ENCODE data around the gene RGS7BP.

Gene RGS7BP

DNA sequence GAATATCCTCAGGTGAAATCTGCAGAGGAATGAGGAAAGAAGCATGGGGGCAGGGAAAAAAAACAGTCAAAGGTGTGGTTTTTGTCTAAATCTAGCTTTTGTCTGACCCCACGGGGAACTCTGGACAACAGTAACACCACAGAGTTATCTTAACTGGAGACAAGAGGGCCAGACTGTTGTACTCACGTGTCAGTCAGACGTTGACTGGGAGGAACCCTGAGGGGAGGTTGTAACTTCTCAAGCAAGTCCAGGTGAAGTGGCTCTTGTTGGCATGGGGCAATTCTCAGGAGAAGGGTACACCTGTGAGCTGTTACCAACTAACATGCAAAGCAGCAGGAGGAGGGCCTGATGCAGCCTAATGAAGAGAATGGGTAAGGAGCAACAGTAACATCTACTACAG is 140.4 kb downstream of the RGS7BP start:
- H3K27ac ChIP-seq (ENCODE audit: low read depth, low read length), result no peak overlapping the region
- H3K4me1 ChIP-seq (ENCODE audit: control insufficient read depth in 5 of 5, insufficient read depth in 5 of 5, low read length in 5 of 5), result no peaks in the 10 kb centered on the region
- no peaks in the 10 kb centered on the region for H3K36me3 ChIP-seq (ENCODE audit: control insufficient read depth in 5 of 5, insufficient read depth in 5 of 5, low read length in 5 of 5)
- no peaks in the 10 kb centered on the region for H3K27me3 ChIP-seq (ENCODE audit: control insufficient read depth in 5 of 5, insufficient read depth in 4 of 5, low read length in 5 of 5)
- no peak overlapping the region for H3K9ac ChIP-seq (ENCODE audit: low read length in 5 of 5)
- no peak overlapping the region for H3K4me3 ChIP-seq (ENCODE audit: low read depth in 1 of 5, low read length in 5 of 5)
- H3K9me3 ChIP-seq (ENCODE audit: control insufficient read depth in 5 of 5, low read length in 5 of 5), result no peaks in the 10 kb centered on the region

DNA sequence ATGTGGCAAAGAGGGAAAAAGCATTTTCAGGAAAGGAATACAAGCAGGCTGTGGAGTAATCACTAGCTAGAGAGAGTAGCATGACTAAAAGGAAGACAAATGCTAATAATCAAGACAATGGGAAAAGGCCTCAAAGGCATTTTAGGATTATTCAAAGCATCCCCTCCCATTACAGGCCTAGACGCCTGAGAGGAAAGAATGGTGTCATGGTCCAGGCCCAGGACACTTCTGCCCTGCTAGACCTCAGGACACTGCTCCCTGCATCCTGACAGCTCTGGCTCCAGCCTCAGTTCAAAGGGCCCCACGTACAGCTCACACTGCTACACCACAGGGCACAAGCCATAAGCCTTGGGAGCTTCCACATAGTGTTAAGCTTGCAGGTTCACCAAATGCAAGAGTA is 143.7 kb downstream of the RGS7BP start:
- no peaks in the 10 kb centered on the region for H3K36me3 ChIP-seq (ENCODE audit: control insufficient read depth in 5 of 5, insufficient read depth in 5 of 5, low read length in 5 of 5)
- H3K4me3 ChIP-seq (ENCODE audit: low read depth in 1 of 5, low read length in 5 of 5), result no peak overlapping the region
- H3K9ac ChIP-seq (ENCODE audit: low read length in 5 of 5), result no peak overlapping the region
- H3K9me3 ChIP-seq (ENCODE audit: control insufficient read depth in 5 of 5, low read length in 5 of 5), result peaks cover 0 to 5% (median 0%) of the 10 kb centered on the region in 5 donors
- no peak overlapping the region for H3K27ac ChIP-seq (ENCODE audit: low read depth, low read length)
- no peaks in the 10 kb centered on the region for H3K4me1 ChIP-seq (ENCODE audit: control insufficient read depth in 5 of 5, insufficient read depth in 5 of 5, low read length in 5 of 5)
- H3K27me3 ChIP-seq (ENCODE audit: control insufficient read depth in 5 of 5, insufficient read depth in 4 of 5, low read length in 5 of 5), result no peaks in the 10 kb centered on the region

DNA sequence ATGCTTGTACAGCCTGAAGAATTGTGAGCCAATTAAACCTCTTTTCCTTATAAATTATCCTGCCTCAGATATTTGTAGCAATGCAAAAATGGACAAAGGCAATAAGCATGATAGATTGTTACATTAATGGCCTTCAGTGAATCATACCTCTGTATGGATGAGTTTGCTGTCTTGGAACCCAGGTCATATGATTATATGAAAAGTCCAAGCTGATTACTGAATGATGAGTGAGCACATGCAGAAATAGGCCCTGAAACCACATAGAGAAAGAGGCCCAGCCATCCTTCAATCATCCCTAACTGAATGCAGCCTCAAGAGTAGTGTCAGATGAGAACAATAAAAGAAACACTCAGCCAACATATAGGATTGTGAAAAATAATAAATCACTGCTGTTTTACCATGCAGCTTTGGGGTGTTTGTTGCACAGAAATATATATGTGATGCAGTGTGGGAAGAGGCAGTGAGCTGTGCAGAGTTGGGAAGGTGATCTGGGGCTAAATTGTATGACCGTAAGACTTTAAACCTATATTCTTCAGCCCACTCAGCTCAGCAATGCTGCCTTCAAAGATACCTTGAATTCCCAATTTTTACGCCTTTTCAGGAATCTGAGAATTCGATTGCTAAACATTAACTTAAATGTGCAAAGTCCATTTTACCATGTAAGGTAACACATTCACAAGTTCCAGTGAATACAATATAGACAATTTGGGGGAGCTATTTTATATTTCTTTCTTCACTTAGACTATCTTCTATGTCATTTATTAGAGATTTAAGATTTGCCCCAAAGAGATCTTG is 148.1 kb downstream of the RGS7BP start:
- Histone ChIP-seq H3K27me3 (ENCODE audit: control insufficient read depth in 5 of 5, insufficient read depth in 4 of 5, low read length in 5 of 5) (no peaks in the 10 kb centered on the region), H3K9ac (ENCODE audit: low read length in 5 of 5) (no peak overlapping the region), H3K4me3 (ENCODE audit: low read depth in 1 of 5, low read length in 5 of 5) (no peak overlapping the region), H3K27ac (ENCODE audit: low read depth, low read length) (no peak overlapping the region), H3K9me3 (ENCODE audit: control insufficient read depth in 5 of 5, low read length in 5 of 5) (peaks cover 0 to 7% (median 2%) of the 10 kb centered on the region in 5 donors), H3K36me3 (ENCODE audit: control insufficient read depth in 5 of 5, insufficient read depth in 5 of 5, low read length in 5 of 5) (no peaks in the 10 kb centered on the region), H3K4me1 (ENCODE audit: control insufficient read depth in 5 of 5, insufficient read depth in 5 of 5, low read length in 5 of 5) (no peaks in the 10 kb centered on the region)

DNA sequence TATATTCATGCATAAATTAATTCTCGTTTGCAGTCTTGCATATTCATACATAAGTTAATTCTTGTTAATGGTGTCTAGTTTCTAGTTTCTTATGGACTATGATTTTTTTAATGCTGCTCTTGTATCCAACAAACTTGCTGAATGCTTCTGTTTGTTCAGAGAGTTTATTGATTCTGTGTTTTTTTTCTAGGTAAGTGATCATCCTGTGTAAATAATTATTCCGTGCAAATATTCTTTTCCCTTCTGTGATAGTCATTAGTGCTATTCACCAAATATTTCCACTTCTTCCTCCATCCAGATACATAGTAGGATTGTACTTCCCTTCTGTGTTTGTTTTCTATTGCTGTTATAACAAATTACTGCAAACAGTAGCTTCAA is 148.7 kb downstream of the RGS7BP start:
- Histone ChIP-seq H3K9me3 (ENCODE audit: control insufficient read depth in 5 of 5, low read length in 5 of 5) (peaks cover 0 to 7% (median 2%) of the 10 kb centered on the region in 5 donors), H3K27me3 (ENCODE audit: control insufficient read depth in 5 of 5, insufficient read depth in 4 of 5, low read length in 5 of 5) (no peaks in the 10 kb centered on the region), H3K4me3 (ENCODE audit: low read depth in 1 of 5, low read length in 5 of 5) (no peak overlapping the region), H3K9ac (ENCODE audit: low read length in 5 of 5) (no peak overlapping the region), H3K4me1 (ENCODE audit: control insufficient read depth in 5 of 5, insufficient read depth in 5 of 5, low read length in 5 of 5) (no peaks in the 10 kb centered on the region), H3K36me3 (ENCODE audit: control insufficient read depth in 5 of 5, insufficient read depth in 5 of 5, low read length in 5 of 5) (no peaks in the 10 kb centered on the region), H3K27ac (ENCODE audit: low read depth, low read length) (no peak overlapping the region)

DNA sequence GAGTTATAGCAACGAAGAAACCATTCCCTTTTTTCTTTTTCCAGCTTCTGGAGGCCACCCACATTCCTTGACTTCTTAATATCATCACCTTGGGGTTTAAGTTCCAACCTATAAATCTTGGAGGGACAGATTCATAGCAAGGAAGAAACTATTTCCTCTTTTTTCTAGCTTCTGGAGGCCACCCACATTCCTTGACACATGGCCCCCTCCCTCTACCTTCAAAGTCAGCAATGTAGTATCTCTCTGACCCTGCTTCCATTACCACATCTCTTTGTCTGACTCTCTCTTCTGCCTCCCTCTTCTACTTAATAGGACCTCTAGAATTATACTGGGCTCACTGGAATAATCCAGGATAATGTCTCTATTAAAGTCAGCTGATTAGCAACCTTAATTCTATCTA is 149.8 kb downstream of the RGS7BP start:
- Histone ChIP-seq H3K27ac (ENCODE audit: low read depth, low read length) (no peak overlapping the region), H3K4me1 (ENCODE audit: control insufficient read depth in 5 of 5, insufficient read depth in 5 of 5, low read length in 5 of 5) (no peaks in the 10 kb centered on the region), H3K9me3 (ENCODE audit: control insufficient read depth in 5 of 5, low read length in 5 of 5) (peaks cover 0 to 7% (median 2%) of the 10 kb centered on the region in 5 donors), H3K36me3 (ENCODE audit: control insufficient read depth in 5 of 5, insufficient read depth in 5 of 5, low read length in 5 of 5) (no peaks in the 10 kb centered on the region), H3K4me3 (ENCODE audit: low read depth in 1 of 5, low read length in 5 of 5) (no peak overlapping the region), H3K27me3 (ENCODE audit: control insufficient read depth in 5 of 5, insufficient read depth in 4 of 5, low read length in 5 of 5) (no peaks in the 10 kb centered on the region), H3K9ac (ENCODE audit: low read length in 5 of 5) (no peak overlapping the region)

DNA sequence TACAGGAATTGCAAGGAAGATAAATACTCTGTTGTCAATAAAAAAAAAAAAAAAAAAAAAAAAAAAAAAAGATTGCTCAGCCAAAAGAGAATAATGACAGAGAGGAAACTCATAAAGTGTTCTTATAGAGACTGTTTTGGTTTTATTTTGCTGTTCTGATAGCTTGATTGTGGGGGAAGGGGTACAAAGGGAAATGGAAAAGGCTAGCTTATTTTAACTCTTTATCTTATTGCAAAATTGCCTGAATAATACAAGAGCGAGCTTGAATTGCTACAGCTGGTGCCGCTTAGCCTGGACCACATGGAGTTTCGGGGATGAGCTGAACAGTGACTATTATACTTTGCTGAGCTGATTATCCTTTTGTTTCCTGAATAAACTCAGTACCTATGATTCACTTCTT is 153.5 kb downstream of the RGS7BP start:
- H3K27me3 ChIP-seq (ENCODE audit: control insufficient read depth in 5 of 5, insufficient read depth in 4 of 5, low read length in 5 of 5), result peaks cover 0 to 3% (median 0%) of the 10 kb centered on the region in 5 donors
- no peak overlapping the region for H3K27ac ChIP-seq (ENCODE audit: low read depth, low read length)
- H3K4me3 ChIP-seq (ENCODE audit: low read depth in 1 of 5, low read length in 5 of 5), result no peak overlapping the region
- no peak overlapping the region for H3K9ac ChIP-seq (ENCODE audit: low read length in 5 of 5)
- H3K4me1 ChIP-seq (ENCODE audit: control insufficient read depth in 5 of 5, insufficient read depth in 5 of 5, low read length in 5 of 5), result no peaks in the 10 kb centered on the region
- H3K36me3 ChIP-seq (ENCODE audit: control insufficient read depth in 5 of 5, insufficient read depth in 5 of 5, low read length in 5 of 5), result no peaks in the 10 kb centered on the region
- H3K9me3 ChIP-seq (ENCODE audit: control insufficient read depth in 5 of 5, low read length in 5 of 5), result peaks cover 0 to 7% (median 0%) of the 10 kb centered on the region in 5 donors

Data from subcutaneous abdominal adipose tissue (tissue), 5 donors.